Upper lobe of left lung (tissue), 4 donors: ENCODE results near the gene RBM8A.

Experiments used
- POLR2A ChIP-seq, 4 donors: fragments of 450-650 bp; IDR thresholded peaks; one replicate each; pipeline ENCODE4 v1.5.1; 2016 to 2017; ENCODE audit warnings: antibody characterized with exemption in 4 of 4, mild to moderate bottlenecking in 2 of 4
- TF ChIP-seq, protein P1 (sequence below), 6 experiments: fragments of 450-650 bp in 4 of 6; fragments of 200-600 bp in 2 of 6; sonication (generic) in 2 of 6; IDR thresholded peaks; one replicate each; pipeline ENCODE4 v1.5.1; 2016 to 2019; ENCODE audit warnings: antibody characterized with exemption in 6 of 6

DNA sequence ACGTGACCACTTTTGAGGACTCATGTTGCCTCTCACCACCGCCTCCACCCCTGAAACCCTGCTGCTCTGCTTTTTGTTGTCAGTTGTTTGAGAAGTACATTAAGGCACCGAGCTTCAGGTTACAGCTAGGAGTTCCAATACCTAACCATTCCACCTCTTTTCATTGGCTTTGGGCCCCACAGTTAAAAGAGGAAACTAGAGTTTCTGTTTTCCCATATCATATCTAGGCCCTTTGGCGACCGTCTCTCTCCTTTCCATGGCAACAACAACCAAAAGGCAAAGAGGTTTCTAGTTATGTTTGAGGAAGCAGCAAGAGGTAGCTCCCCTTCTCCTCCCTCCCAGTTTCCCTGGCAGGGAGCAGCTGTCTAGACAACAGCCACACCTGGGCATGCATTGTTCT lies 47.5 kb downstream of the RBM8A start:
- TF ChIP-seq, protein P1, sequence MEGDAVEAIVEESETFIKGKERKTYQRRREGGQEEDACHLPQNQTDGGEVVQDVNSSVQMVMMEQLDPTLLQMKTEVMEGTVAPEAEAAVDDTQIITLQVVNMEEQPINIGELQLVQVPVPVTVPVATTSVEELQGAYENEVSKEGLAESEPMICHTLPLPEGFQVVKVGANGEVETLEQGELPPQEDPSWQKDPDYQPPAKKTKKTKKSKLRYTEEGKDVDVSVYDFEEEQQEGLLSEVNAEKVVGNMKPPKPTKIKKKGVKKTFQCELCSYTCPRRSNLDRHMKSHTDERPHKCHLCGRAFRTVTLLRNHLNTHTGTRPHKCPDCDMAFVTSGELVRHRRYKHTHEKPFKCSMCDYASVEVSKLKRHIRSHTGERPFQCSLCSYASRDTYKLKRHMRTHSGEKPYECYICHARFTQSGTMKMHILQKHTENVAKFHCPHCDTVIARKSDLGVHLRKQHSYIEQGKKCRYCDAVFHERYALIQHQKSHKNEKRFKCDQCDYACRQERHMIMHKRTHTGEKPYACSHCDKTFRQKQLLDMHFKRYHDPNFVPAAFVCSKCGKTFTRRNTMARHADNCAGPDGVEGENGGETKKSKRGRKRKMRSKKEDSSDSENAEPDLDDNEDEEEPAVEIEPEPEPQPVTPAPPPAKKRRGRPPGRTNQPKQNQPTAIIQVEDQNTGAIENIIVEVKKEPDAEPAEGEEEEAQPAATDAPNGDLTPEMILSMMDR (IDR thresholded peaks at IDR 0.05), result no peak
- TF ChIP-seq POLR2A (IDR thresholded peaks at IDR 0.05), result no peak
